ENCODE data around the gene TMEM175. TPM values are rescaled to one million over a fixed set of nuclear protein-coding genes. Genes with fewer than 3 reads are reported as not detected.

The TMEM175 gene
- total RNA-seq, 3 donors from 2014 or later, result 26.2 to 32.2 (median 28.2) TPM

- Histone ChIP-seq H3K27me3 (no peaks in the 10 kb centered on the region), H3K4me1 (no peaks in the 10 kb centered on the region), H3K27ac (no peak overlapping the region), H3K9me3 (no peaks in the 10 kb centered on the region), H3K4me3 (no peak overlapping the region), H3K36me3 (peaks cover 6% of the 10 kb centered on the region)
- intact Hi-C loops (cut with DNase I; ENCODE audit: low total_unique reads), result no loop called here
- TF ChIP-seq POLR2A (IDR thresholded peaks at IDR 0.05) (no peak), POLR2AphosphoS5 (IDR thresholded peaks at IDR 0.05) (no peak), CTCF (IDR thresholded peaks at IDR 0.05) (no peak)
- no peak for DNase-seq (ENCODE audit: low spot score in 2 of 2)
These were observed 30.3 kb downstream of the TMEM175 start for GRCh38 chr4:962231-963208.

- Histone ChIP-seq H3K9me3 (no peaks in the 10 kb centered on the region), H3K4me3 (no peak overlapping the region), H3K27me3 (no peaks in the 10 kb centered on the region), H3K4me1 (no peaks in the 10 kb centered on the region), H3K27ac (no peak overlapping the region), H3K36me3 (peaks cover 3% of the 10 kb centered on the region)
- no peak for DNase-seq (ENCODE audit: low spot score in 2 of 2)
- intact Hi-C loops (cut with DNase I; ENCODE audit: low total_unique reads), result no loop called here
- TF ChIP-seq POLR2AphosphoS5 (IDR thresholded peaks at IDR 0.05) (no peak), CTCF (IDR thresholded peaks at IDR 0.05) (no peak), POLR2A (IDR thresholded peaks at IDR 0.05) (no peak)
These were observed 31.3 kb downstream of the TMEM175 start for GRCh38 chr4:963276-964225.

DNA sequence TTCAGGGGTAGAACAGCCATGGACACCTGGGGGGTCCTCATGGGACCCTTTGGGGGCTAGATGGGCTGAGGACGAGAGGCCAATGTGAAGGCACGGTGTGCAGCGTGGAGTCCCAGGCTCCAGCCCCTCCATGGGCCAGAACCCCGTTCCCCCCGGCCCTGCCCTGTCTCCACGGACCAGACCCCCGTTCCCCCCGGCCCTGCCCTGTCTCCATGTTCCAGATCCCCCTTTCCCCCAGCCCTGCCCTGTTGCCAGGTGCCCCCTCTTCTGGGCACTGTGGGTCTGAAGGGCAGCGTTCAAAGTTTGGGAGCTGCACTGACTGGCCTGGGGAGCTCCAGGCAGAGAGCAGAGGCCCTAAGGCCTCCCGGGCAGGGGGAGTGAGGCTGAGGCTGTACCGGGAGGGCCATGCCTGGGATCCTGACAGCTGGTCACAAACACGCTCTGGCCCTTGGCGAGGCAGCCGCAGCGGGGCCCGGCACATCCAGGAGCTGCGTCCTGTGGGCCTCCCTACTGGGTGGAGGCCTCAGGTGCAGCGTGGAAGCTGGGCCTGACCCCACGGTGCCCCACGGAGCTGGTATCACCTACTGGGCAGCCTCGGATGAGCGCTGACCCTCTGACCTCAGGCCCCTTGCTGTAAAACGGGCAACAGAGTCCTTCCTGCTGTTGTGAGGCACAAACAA is 32.2 kb downstream of the TMEM175 start:
- H3K36me3 ChIP-seq, result no peaks in the 10 kb centered on the region

GRCh38 chr4:965048-965765 is 32.9 kb downstream of the TMEM175 start:
- DNase-seq (ENCODE audit: low spot score in 2 of 2), result no peak
- TF ChIP-seq CTCF (IDR thresholded peaks at IDR 0.05) (no peak), POLR2A (IDR thresholded peaks at IDR 0.05) (no peak), POLR2AphosphoS5 (IDR thresholded peaks at IDR 0.05) (no peak)
- no peaks in the 10 kb centered on the region for H3K27me3 ChIP-seq
- no peak overlapping the region for H3K4me3 ChIP-seq
- intact Hi-C loops (cut with DNase I; ENCODE audit: low total_unique reads), result no loop called here
- no peaks in the 10 kb centered on the region for H3K36me3 ChIP-seq
- no peaks in the 10 kb centered on the region for H3K4me1 ChIP-seq
- H3K27ac ChIP-seq, result no peak overlapping the region
- H3K9me3 ChIP-seq, result no peaks in the 10 kb centered on the region

More for the DNA sequence above, 32.2 kb downstream of the TMEM175 start:
- H3K27ac ChIP-seq, result no peak overlapping the region
- intact Hi-C loops (cut with DNase I; ENCODE audit: low total_unique reads), result no loop called here
- H3K27me3 ChIP-seq, result no peaks in the 10 kb centered on the region
- H3K4me1 ChIP-seq, result no peaks in the 10 kb centered on the region
- no peak overlapping the region for H3K4me3 ChIP-seq
- TF ChIP-seq POLR2A (IDR thresholded peaks at IDR 0.05), result no peak
- no peaks in the 10 kb centered on the region for H3K9me3 ChIP-seq
- no peak for DNase-seq (ENCODE audit: low spot score in 2 of 2)

- intact Hi-C loops (cut with DNase I; ENCODE audit: low total_unique reads), result no loop called here
- DNase-seq (ENCODE audit: low spot score in 2 of 2), result no peak
- H3K36me3 ChIP-seq, result no peaks in the 10 kb centered on the region
These were observed 33.5 kb downstream of the TMEM175 start for GRCh38 chr4:965766-966134.

More at GRCh38 chr4:965766-966134, 33.5 kb downstream of the TMEM175 start:
- Histone ChIP-seq H3K4me3 (no peak overlapping the region), H3K9me3 (no peaks in the 10 kb centered on the region), H3K27me3 (no peaks in the 10 kb centered on the region), H3K4me1 (no peaks in the 10 kb centered on the region), H3K27ac (no peak overlapping the region)
- no peak for TF ChIP-seq POLR2A (IDR thresholded peaks at IDR 0.05)
- TF ChIP-seq CTCF (IDR thresholded peaks at IDR 0.05), result no peak
- TF ChIP-seq POLR2AphosphoS5 (IDR thresholded peaks at IDR 0.05), result no peak

All from breast epithelium (tissue), 4 donors.